Midbrain (tissue), 1 donor: ENCODE measurements around the gene ZNF554.
"Not testable (repeated sequence)": the region's sequence is repeated elsewhere in the genome, so short reads cannot be mapped to it uniquely, and the experiment has no call there.

Experiments used
- DNase-seq: peaks from one replicate; lab custom pipeline; 2025; lab: John Stamatoyannopoulos, UW

ZNF554 gene

DNA sequence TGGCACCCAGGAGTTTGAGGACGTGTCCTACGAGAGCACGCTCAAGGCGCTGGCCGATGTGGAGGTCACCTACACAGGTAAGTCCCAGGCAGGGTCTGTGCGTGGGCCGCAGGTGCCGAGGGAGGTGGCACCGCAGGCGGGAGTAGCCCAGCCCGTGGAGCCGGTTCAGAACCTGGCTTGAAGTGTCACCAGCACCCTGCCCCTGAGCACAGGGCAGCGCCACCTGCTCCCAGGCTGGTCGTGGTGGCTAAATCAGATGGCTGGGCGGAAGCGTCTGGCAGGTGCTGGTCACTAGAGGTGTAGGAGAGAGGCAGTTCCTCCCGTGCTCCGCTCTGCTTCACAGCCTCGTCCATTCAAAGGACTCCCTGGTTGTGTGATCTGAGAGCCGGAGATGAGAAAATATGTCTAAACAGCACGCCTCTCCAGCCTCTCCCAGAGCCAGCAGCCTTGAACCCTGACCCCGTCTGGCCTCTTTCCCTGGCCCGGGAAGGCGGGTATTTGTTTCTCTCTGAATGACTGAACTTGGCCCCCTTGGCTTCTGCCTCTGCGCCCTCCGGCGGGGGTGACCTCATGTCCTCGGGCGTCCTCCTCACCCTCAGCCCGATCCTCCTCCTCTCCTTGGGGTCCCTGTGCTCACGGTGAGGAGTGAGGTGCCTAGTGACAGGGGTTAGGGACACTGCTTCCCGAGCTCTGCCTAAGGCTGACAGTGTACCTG, 29.0 kb upstream of the ZNF554 start:
- no peak for DNase-seq

GRCh38 chr19:2791440-2791839, 28.2 kb upstream of the ZNF554 start:
- DNase-seq, result no peak

GRCh38 chr19:2791876-2792275, 27.8 kb upstream of the ZNF554 start:
- no peak for DNase-seq

GRCh38 chr19:2792666-2793065, 27.0 kb upstream of the ZNF554 start:
- not testable (repeated sequence) for DNase-seq

DNA sequence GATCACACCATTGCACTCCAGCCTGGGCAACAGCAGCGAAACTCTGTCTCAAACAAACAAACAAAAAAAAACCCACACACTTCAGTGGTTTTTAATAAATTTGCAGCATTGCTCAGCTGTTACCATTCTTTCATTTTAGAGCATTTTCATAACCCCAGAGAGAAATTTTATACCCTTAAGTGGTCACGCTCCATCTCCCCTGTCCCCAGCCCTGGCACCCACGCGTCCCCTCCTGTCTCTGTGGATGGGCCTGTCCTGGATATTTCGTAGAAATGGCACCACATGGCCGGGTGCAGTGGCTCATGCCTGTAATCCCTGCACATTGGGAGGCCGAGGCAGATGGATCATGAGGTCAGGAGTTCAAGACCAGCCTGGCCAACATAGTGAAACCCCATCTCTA, 26.5 kb upstream of the ZNF554 start:
- DNase-seq, result no peak

GRCh38 chr19:2793577-2793976, 26.1 kb upstream of the ZNF554 start:
- no peak for DNase-seq

- no peak for DNase-seq
Measured at GRCh38 chr19:2795827-2796658, 23.6 kb upstream of the ZNF554 start.

DNA sequence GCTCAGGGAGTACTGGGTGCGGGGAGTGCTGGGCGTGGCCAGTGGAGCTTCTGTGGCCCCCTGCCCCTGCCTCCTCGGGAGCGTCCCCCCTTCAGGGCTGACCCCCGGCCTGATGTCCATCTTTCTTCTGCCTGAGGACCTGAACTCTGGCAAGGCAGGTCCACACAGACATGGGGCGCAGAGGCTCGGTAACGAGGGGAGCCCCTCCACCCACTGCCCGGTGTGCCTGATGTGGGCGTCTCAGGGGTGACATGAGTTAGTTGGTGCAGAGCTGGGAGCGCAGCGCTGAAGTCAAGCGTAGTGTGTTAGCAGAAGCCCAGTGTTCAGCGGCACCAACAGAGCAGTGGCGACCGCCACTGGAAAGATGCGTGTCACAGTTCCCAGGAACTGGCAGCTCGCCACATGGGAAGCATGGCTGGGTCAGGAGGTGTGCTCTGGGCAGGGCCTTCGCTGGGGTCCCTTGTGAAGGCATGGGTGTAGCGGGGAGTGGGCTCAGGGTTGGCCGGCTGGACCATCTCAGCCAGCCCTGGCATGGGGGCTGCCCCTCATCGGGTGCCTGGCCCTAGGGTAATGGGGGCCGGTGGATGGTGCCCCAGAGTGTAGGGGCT, 22.9 kb upstream of the ZNF554 start:
- DNase-seq, result no peak

DNA sequence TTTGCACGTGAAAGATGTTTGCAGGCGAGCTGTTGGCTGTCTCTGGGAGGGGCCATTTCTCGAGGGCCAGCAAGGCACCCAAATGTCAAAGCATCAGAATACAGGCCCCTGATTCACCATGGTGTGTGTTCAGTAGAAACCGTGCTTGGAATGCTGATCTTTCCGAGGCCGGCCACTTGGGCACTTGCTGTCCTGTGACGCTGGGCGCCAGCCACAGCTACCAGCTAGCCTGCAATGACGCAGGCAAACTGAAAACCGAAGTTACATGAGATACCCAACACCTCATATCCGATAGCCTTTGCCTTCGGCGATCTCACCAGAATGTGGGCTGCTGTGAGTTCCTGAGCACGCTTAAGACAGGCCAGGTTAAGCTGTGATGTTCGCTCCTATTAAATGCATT, 22.4 kb upstream of the ZNF554 start:
- DNase-seq, result no peak

DNA sequence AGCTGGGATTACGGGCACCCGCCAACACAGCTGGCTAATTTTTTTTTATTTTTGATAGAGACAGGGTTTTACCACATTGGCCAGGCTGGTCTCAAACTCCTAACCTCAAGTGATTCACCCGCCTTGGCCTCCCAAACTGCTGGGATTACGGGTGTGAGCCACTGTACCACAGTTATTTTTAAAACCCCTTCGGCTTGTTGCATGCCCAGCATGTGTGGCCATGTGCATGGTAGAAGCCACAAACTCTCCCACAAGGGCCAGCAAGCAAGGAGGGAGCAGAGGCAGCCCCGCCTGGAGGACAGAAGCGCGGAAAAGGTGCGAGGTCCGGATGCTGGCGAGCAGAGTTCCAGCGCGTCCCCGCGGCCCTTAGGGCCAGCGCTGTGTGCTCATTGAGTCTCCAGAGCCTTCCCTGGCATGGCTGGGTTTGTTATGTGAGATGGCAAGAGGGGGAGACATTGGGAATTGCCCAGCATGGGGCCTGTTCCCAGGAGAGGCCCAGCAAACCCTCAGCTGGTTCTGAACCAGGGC, 21.4 kb upstream of the ZNF554 start:
- no peak for DNase-seq

GRCh38 chr19:2798733-2799132, 20.9 kb upstream of the ZNF554 start:
- DNase-seq, result no peak

DNA sequence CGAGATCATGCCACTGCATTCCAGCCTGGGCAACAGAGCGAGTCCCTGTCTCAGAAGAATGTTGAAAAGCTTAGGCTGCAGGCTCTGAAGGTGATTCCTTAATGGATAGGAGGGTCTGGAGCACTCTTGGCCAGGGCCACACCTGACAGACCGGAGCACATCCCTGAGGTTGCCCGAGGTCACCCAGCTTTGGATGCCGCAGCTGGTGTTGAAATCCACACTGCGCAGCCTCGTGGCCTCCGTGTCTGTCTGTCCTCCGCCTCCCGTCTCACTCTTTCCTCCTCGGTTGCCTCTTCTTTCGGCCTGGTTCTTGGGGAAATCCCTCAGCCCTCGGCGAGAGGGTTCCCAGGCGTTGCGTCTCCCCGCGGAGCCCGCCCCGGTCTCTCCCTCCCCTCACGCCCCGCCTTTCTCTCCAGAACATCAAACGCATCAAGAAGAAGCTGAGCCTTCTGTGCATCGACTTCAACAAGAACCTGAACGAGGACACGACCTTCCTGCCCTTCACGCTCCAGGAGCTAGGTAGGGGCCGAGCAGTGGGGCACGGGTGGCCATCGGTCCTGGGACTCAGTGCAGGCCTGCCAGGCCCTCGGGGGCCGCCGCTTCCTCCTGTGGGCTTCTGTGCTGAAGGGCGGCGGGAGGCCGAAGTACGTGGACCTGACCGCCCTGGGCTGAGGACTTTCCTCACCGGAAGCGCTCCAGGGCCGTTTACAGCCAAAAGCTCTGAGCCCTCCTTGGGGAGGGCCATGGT, 20.2 kb upstream of the ZNF554 start:
- no peak for DNase-seq

- no peak for DNase-seq
Measured at GRCh38 chr19:2800506-2800905, 19.2 kb upstream of the ZNF554 start.

GRCh38 chr19:2802826-2803225, 16.8 kb upstream of the ZNF554 start:
- DNase-seq, result no peak

- no peak for DNase-seq
Measured at GRCh38 chr19:2803486-2804155, 16.0 kb upstream of the ZNF554 start.

DNA sequence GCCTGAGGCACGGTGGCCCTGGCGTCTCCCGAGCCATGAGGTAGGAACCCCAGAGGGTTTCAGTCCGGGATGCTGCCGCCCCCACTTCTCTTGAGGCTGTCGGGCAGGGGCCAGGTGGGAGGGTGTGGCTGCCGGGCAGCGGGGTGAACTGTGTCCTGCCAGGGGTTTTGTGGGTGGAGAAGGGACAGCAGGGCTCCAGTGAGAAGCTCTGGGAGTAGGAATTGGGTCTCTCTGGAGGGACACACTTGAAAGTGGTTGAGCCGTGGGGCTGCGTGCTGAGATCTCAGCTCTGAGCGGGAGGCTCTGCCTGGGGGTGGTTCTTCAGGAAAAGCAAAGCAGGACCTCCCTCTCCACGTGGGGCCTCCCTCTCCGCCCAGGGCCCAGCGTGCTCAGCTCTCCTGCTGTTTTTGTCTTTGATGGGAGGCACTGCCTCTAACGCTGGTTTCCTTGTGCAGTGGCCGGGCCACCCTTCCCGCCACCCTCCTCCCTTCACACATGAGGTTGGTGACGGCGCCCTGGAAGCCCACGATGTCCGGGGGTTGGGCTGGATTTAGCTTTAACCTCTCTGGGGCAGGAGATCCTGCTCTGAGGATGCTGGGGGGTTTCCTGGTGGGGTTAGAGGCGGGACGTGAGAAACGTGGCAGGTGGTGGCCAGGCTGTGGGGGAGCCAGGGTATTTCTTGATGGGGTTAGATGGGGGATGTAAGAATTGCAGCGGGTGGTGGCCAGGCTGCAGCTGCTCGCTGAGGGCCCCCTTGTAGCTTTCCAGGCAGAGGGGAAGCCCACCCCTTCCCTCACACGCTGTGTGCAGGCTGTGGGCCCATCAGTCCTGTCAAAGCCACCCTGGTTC, 15.3 kb upstream of the ZNF554 start:
- DNase-seq, result no peak

DNA sequence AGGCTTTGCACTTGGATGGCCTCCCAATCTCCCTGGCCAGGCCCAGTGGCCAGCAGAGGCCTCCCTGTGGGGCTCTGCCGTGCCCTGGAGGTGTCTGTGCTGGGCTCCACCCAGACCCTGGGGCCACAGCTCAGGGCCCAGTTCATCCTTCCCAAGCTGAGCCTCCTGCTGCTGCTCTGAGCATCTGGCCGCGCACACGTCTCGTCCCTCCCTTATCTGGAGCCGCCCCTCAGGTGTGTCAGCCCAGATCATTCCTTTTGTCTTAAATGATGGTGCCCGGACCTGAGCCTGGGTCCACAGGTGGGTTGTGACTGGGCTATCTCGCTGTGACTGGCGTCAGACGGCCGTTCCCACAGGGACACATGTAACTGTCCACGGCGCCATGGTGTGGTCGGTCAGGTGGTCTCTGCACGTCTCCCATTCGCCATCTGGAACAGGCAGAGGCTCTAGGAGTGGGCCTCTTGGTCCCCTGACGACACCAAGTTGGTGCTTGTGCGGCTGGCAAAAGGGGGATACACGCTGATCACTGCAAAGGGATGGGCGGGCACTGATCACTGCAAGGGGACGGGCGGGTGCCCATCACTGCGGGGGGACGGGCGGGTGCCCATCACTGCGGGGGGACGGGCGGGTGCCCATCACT, 14.3 kb upstream of the ZNF554 start:
- no peak for DNase-seq

DNA sequence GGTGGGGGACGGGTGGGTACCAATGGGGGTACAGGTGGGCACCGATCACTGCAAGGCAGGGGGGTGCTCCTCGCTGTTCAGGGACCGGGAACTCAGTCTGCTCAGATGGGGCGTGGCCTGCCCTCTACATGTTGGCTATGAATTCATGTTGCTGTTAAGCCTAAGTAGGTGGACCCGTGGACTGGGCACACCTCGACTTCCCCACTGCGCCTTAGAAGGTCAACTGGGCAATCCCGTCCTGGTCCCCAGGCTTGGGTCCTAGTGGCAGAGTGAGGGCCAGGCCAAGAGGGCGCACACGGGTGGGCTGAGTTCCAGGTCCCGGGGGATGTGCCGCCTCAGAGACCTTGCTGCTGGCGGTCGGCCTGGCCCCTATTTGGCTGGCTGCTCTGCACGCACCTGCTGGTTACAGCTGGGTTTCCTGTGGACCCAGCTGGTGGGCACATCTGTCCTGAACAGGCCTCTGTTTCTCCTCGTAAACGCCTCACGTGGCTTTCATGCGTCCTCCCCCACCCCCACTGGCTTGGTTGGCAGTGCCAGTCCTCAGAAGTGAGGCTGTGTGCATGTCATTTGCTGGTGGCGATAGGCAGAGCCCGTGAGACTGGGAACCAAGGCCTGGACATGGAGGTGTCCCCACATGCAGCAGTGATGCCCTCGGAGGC, 13.5 kb upstream of the ZNF554 start:
- no peak for DNase-seq

DNA sequence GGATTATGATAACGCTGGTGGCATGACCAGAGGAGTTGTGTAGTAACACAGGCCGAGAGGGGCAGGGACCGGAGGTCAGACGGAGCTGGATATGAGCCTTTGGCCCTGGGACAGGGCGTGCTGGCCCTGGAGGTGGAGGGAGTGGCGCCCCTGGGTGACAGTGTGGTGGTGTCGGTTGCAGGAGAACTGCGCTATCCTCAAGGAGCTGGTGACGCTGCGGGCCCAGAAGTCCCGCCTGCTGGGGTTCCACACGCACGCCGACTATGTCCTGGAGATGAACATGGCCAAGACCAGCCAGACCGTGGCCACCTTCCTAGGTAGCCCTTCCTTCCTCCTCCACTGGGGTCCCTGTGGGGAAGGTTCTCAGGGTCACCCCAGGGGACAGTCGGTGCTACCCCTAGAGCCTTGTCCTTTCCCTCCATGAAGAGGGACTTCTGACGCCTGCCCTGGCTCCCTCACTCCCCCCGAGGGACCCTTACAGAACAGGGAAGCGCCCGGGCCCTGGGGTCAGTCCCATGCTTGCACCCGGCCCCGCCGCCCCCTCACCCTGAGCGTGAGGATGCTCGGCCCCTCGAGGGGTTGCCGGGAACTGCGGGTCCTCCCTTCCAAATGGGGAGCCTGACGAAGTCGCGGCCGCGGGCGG, 12.8 kb upstream of the ZNF554 start:
- no peak for DNase-seq
